Heart left ventricle (tissue), 16 donors: ENCODE results near the gene TRIP12. TPM values are rescaled to one million over a fixed set of nuclear protein-coding genes. Genes with fewer than 3 reads are reported as not detected.

Experiments
- ATAC-seq, 4 donors: fragments of 200-7000 bp; cut with Tn5 transposase; one replicate each; pipeline ENCODE4 v1.9.1; 2020 to 2022; ENCODE audit warnings: moderate library complexity in 4 of 4, mild to moderate bottlenecking in 3 of 4, moderate number of reproducible peaks in 1 of 4
- DNase-seq, 5 donors: peaks; one replicate each; pipeline ENCODE4 v3.0.0-alpha.2; 2020
- H3K27ac ChIP-seq, 12 donors: fragments of 200-600 bp; sonication (generic) in 4 of 12; one replicate each; pipeline versions ENCODE4 v1.5.0 to v1.8.0; 2016 to 2022; ENCODE audit warnings: mild to moderate bottlenecking in 2 of 12
- H3K27me3 ChIP-seq, 9 donors: fragments of 200-600 bp; sonication (generic) in 2 of 9; one replicate each; pipeline versions ENCODE4 v1.5.1 to v1.8.0; 2016 to 2022; ENCODE audit warnings: mild to moderate bottlenecking in 3 of 9
- H3K36me3 ChIP-seq, 9 donors: fragments of 200-600 bp; sonication (generic) in 2 of 9; one replicate each; pipeline versions ENCODE4 v1.5.0 to v1.8.0; 2018 to 2022; ENCODE audit warnings: mild to moderate bottlenecking in 2 of 9
- H3K4me1 ChIP-seq, 12 donors: fragments of 200-600 bp; sonication (generic) in 4 of 12; one replicate each; pipeline versions ENCODE4 v1.5.0 to v1.8.0; 2016 to 2022; ENCODE audit warnings: mild to moderate bottlenecking in 3 of 12
- H3K4me3 ChIP-seq, 12 donors: fragments of 200-600 bp; sonication (generic) in 4 of 12; one replicate each; pipeline versions ENCODE4 v1.5.0 to v1.8.0; 2017 to 2022; ENCODE audit warnings: mild to moderate bottlenecking in 9 of 12, moderate library complexity in 4 of 12
- H3K9me3 ChIP-seq, 12 donors: fragments of 200-600 bp; sonication (generic) in 4 of 12; one replicate each; pipeline versions ENCODE4 v1.5.0 to v1.8.0; 2016 to 2022; ENCODE audit warnings: mild to moderate bottlenecking in 1 of 12
- CTCF ChIP-seq, 12 donors: fragments of 200-600 bp; sonication (generic) in 4 of 12; IDR thresholded peaks; one replicate each; pipeline versions ENCODE4 v1.5.0 to v1.8.0; 2018 to 2022; ENCODE audit warnings: antibody characterized with exemption in 12 of 12, mild to moderate bottlenecking in 5 of 12
- POLR2A ChIP-seq, 2 donors: fragments of 450-650 bp; IDR thresholded peaks; one replicate each; pipeline ENCODE4 v1.6.1; 2017; ENCODE audit warnings: antibody characterized with exemption in 2 of 2, mild to moderate bottlenecking in 2 of 2, moderate library complexity in 2 of 2
- WGBS, 4 donors: extraction: QIAGEN DNeasy Blood & Tissue Kit in 2 of 4; methylation state at CpG; one replicate each; pipeline versions ENCODE4 v1.1.5 to v1.1.7; 2013 to 2018; 5-methylcytosine and 5-hydroxymethylcytosine counted together
- intact Hi-C, 10 donors: fragments of 100-400 bp; cut with DNase I; formaldehyde crosslinking; loops; one replicate each; pipeline versions ENCODE4 v1.11.1 to v1.14.2; 2022
- polyA plus RNA-seq, 2 donors: library from polyadenylated mRNA; stranded (reverse); fragments of 200-250 nt; gene quantifications; one replicate each; pipeline ENCODE4 v1.2.3, GENCODE V29; 2013
- total RNA-seq, 9 donors: library from RNA; depleted of rRNA in 2 of 9; stranded (reverse); fragments of >200 nt in 2 of 9; fragmentation: NEBNext Ultra II Directional in 3 of 9; extraction: Animal tissue kit (Norgen Biotek cat#: 25700) in 3 of 9; gene quantifications; one replicate each; pipeline versions ENCODE4 v1.1.0 to v1.2.4, GENCODE V29; 2016 to 2023
- donor health status: ischemic (EF 13 %, LVEDD 7.1; RV severe dilation, severe dysfunction).
- donor health status: healthy with polysubstance abuse.
- donor health status: DM: no; HTN: yes; CAD: no.
- donor health status: DM: no; HTN: no; CAD: no.
- donor health status: ischemic (EF 25% LVEDD 6.9; RV normal size, moderate dysfunction).
- donor health status: ischemic (EF 25% LVEDD 5.7; RV mildly dilated, moderate dysfunction).
- donor health status: healthy.
- donor health status: DM: yes; HTN: yes; CAD: no.
- donor health status: ischemic (EF 35%, LVEDD 5.7; RV mildly dilated, moderate dysfunction).
- donor health status: nonischemic (EF 11% LVEDD 7.7; RV severe dilation, severe dysfunction).
- donor health status: DM: yes; HTN: yes; CAD: no.
- donor health status: PGD.
- donor health status: ischemic (EF 29% LVEDD 5.4; RV normal size, mild dysfunction).
- donor health status: nonischemic (EF 23%, LVEDD 6.1; RV moderate dilation, normal function).

TRIP12 gene
- total and polyA plus RNA-seq, 11 donors: 16.1 to 245 (median 193) TPM

DNA sequence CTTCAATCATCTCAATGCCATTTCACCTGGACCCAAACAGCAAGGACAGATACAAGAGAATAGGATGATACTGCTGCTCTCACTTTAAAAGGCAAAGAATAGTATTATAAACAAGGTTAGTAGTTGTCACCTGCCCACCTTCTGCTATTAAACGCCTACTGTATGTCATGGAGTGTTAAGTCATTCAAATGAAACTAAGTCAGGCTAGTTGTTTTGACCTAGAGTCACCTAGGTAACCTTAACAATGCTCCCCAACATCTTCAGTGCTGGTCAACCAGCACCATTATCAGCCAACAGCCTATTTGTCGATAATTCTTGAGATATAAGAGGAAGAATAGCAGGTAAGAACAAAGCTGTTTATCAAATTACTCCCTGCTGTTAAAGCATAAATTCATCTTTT is 39.2 kb downstream of the TRIP12 start:
- Histone ChIP-seq H3K4me3 (no peak overlapping the region), H3K4me1 (peaks cover 0 to 35% (median 11%) of the 10 kb centered on the region in 12 donors), H3K36me3 (peaks cover 0 to 47% (median 26%) of the 10 kb centered on the region in 9 donors), H3K27me3 (no peaks in the 10 kb centered on the region), H3K9me3 (no peaks in the 10 kb centered on the region), H3K27ac (no peak overlapping the region)
- intact Hi-C loops: no loop called here
- ATAC-seq (no peak), DNase-seq (no peak)
- 72 to 83% (median 75%) methylated on average over 2 of the region's 2 CpGs for WGBS, 4 donors
- TF ChIP-seq POLR2A (IDR thresholded peaks at IDR 0.05) (no peak), CTCF (IDR thresholded peaks at IDR 0.05) (no peak)

GRCh38 chr2:229880892-229881586 is 40.8 kb downstream of the TRIP12 start:
- no peak for TF ChIP-seq CTCF (IDR thresholded peaks at IDR 0.05)
- no peak for TF ChIP-seq POLR2A (IDR thresholded peaks at IDR 0.05)
- no peak for ATAC-seq
- Histone ChIP-seq H3K4me1 (peaks cover 0 to 22% (median 9%) of the 10 kb centered on the region in 12 donors), H3K27ac (no peak overlapping the region), H3K27me3 (no peaks in the 10 kb centered on the region), H3K9me3 (no peaks in the 10 kb centered on the region), H3K36me3 (peaks cover 0 to 61% (median 41%) of the 10 kb centered on the region in 9 donors), H3K4me3 (no peak overlapping the region)
- 80 to 86% (median 85%) methylated on average over 5 of the region's 5 CpGs for WGBS, 4 donors
- no peak for DNase-seq
- intact Hi-C loops: no loop called here

GRCh38 chr2:229879191-229879950 is 42.4 kb downstream of the TRIP12 start:
- H3K4me1 ChIP-seq: peaks cover 0 to 14% (median 0%) of the 10 kb centered on the region in 12 donors
- H3K36me3 ChIP-seq: peaks cover 0 to 59% (median 50%) of the 10 kb centered on the region in 9 donors
- intact Hi-C loops: no loop called here
- H3K9me3 ChIP-seq: no peaks in the 10 kb centered on the region
- DNase-seq (no peak), ATAC-seq (no peak)
- H3K27me3 ChIP-seq: no peaks in the 10 kb centered on the region
- WGBS, 4 donors: 91 to 95% (median 93%) methylated on average over 6 of the region's 6 CpGs
- H3K4me3 ChIP-seq: no peak overlapping the region
- TF ChIP-seq POLR2A (IDR thresholded peaks at IDR 0.05): no peak
- no peak for TF ChIP-seq CTCF (IDR thresholded peaks at IDR 0.05)
- no peak overlapping the region for H3K27ac ChIP-seq

- no peak for ATAC-seq
- peaks cover 0 to 22% (median 9%) of the 10 kb centered on the region in 12 donors for H3K4me1 ChIP-seq
- no peaks in the 10 kb centered on the region for H3K27me3 ChIP-seq
- DNase-seq: no peak
- TF ChIP-seq CTCF (IDR thresholded peaks at IDR 0.05): no peak
- TF ChIP-seq POLR2A (IDR thresholded peaks at IDR 0.05): no peak
- WGBS, 4 donors: 85 to 90% (median 88%) methylated on average over 2 of the region's 2 CpGs
- no peak overlapping the region for H3K4me3 ChIP-seq
- H3K9me3 ChIP-seq: no peaks in the 10 kb centered on the region
- peaks cover 0 to 63% (median 52%) of the 10 kb centered on the region in 9 donors for H3K36me3 ChIP-seq
- intact Hi-C loops: no loop called here
- no peak overlapping the region for H3K27ac ChIP-seq
These were observed 46.3 kb downstream of the TRIP12 start for GRCh38 chr2:229875549-229875948.
